ENCODE data around the gene TCF15. TPM values are rescaled to one million over a fixed set of nuclear protein-coding genes. Genes with fewer than 3 reads are reported as not detected.

The TCF15 gene
- total and polyA plus RNA-seq, 4 donors, result not detected

DNA sequence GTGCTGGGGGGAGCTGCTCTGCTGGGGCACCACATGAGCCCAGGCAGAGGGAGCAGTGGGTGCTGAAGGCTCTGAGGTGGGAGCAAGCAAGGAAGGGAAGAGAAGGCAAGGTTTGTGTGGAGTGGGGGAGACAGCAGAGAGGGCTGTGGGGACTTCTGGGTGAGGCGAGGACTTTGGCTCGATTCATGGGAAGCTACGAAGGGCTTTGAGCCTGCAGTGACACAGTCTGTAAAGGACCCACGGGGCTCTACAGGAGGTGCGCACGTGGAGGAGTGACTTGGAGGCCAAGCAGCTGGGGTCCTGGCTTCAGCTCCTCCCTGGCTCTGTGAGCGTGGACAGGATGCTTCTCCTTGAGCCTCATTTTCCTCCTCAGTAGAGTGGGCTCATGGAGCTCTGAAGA lies 37.4 kb downstream of the TCF15 start:
- Histone ChIP-seq H3K4me1 (ENCODE audit: control insufficient read depth in 4 of 4, insufficient read depth in 4 of 4, low read length in 3 of 4) (no peaks in the 10 kb centered on the region), H3K27ac (ENCODE audit: low read depth in 1 of 2, low read length in 2 of 2) (no peak overlapping the region), H3K27me3 (ENCODE audit: control insufficient read depth in 4 of 4, insufficient read depth in 4 of 4, low read length in 3 of 4) (peaks cover 0 to 10% (median 3%) of the 10 kb centered on the region in 4 donors), H3K4me3 (ENCODE audit: low read depth in 1 of 3, low read length in 3 of 3) (no peak overlapping the region), H3K36me3 (ENCODE audit: control insufficient read depth in 4 of 4, insufficient read depth in 3 of 4, low read depth in 1 of 4, low read length in 3 of 4) (no peaks in the 10 kb centered on the region), H3K9ac (ENCODE audit: low read depth in 1 of 2, low read length in 2 of 2) (no peak overlapping the region), H3K9me3 (ENCODE audit: control insufficient read depth in 4 of 4, low read length in 3 of 4) (no peaks in the 10 kb centered on the region)
- no peak for DNase-seq (ENCODE audit: low spot score)
- no peak for TF ChIP-seq RXRA (IDR thresholded peaks at IDR 0.05)
- no peak for TF ChIP-seq EGR1 (IDR thresholded peaks at IDR 0.05; ENCODE audit: low read depth in 2 of 2)
- no peak for TF ChIP-seq FOXA2 (IDR thresholded peaks at IDR 0.05)
- no peak for TF ChIP-seq HNF4G (IDR thresholded peaks at IDR 0.05)
- TF ChIP-seq NR2F2 (IDR thresholded peaks at IDR 0.05), result no peak
- TF ChIP-seq GABPA (IDR thresholded peaks at IDR 0.05 in 1 of 2, conservative IDR thresholded peaks at IDR 0.05 in 1 of 2), result no peak
- TF ChIP-seq, protein P1, sequence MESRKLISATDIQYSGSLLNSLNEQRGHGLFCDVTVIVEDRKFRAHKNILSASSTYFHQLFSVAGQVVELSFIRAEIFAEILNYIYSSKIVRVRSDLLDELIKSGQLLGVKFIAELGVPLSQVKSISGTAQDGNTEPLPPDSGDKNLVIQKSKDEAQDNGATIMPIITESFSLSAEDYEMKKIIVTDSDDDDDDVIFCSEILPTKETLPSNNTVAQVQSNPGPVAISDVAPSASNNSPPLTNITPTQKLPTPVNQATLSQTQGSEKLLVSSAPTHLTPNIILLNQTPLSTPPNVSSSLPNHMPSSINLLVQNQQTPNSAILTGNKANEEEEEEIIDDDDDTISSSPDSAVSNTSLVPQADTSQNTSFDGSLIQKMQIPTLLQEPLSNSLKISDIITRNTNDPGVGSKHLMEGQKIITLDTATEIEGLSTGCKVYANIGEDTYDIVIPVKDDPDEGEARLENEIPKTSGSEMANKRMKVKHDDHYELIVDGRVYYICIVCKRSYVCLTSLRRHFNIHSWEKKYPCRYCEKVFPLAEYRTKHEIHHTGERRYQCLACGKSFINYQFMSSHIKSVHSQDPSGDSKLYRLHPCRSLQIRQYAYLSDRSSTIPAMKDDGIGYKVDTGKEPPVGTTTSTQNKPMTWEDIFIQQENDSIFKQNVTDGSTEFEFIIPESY (IDR thresholded peaks at IDR 0.05), result no peak
- TF ChIP-seq, protein P2, sequence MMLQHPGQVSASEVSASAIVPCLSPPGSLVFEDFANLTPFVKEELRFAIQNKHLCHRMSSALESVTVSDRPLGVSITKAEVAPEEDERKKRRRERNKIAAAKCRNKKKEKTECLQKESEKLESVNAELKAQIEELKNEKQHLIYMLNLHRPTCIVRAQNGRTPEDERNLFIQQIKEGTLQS (IDR thresholded peaks at IDR 0.05), result no peak
- TF ChIP-seq RAD21 (IDR thresholded peaks at IDR 0.05), result no peak
- no peak for TF ChIP-seq HNF4A (conservative IDR thresholded peaks at IDR 0.05)
- no peak for TF ChIP-seq REST (IDR thresholded peaks at IDR 0.05)
- no peak for TF ChIP-seq TAF1 (conservative IDR thresholded peaks at IDR 0.05)
- TF ChIP-seq JUND (IDR thresholded peaks at IDR 0.05), result no peak
- TF ChIP-seq, protein P3, sequence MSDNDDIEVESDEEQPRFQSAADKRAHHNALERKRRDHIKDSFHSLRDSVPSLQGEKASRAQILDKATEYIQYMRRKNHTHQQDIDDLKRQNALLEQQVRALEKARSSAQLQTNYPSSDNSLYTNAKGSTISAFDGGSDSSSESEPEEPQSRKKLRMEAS (IDR thresholded peaks at IDR 0.05), result no peak
- TF ChIP-seq FOXA1 (IDR thresholded peaks at IDR 0.05), result no peak
- TF ChIP-seq CTCF (IDR thresholded peaks at IDR 0.05; ENCODE audit: low read depth, low read length, missing input control), result no peak
- no peak for TF ChIP-seq YY1 (IDR thresholded peaks at IDR 0.05)
- TF ChIP-seq SP1 (IDR thresholded peaks at IDR 0.05), result no peak
- 46% methylated on average over 7 of the region's 7 CpGs for WGBS
